A673 (cell line): ENCODE results near the gene NLGN3. TPM values are rescaled to one million over a fixed set of nuclear protein-coding genes. Genes with fewer than 3 reads are reported as not detected.

Experiments used
- BruUV-seq: library from RNA; stranded (reverse); fragments of 400-500 nt; replicated peaks from 2 replicates; lab custom pipeline; 2021; lab: Mats Ljungman, UMichigan
- CTCF ChIA-PET: fragments of 300-600 bp; sonication (Branson Sonifier 250); formaldehyde crosslinking; loops from one replicate; lab custom pipeline; 2022; ENCODE audit warnings: antibody characterized with exemption; lab: Charles Lee
- POLR2A ChIA-PET: fragments of 300-600 bp; sonication (Branson Sonifier 250); formaldehyde crosslinking; loops from one replicate; lab custom pipeline; 2022; ENCODE audit warnings: antibody characterized with exemption; ENCODE audit not compliant: low non-redundant PET; lab: Charles Lee
- DNase-seq: peaks from one replicate; pipeline ENCODE4 v3.0.0-alpha.2; 2015; ENCODE audit warnings: low spot score
- H3K27ac ChIP-seq: fragments of 200-600 bp; sonication (generic); 2 replicates; pipeline ENCODE4 v1.5.1; 2016; ENCODE audit warnings: mixed run types, low read depth, mild to moderate bottlenecking, mixed read lengths, antibody characterized with exemption, low read length; ENCODE audit not compliant: poor library complexity, severe bottlenecking
- H3K27me3 ChIP-seq: fragments of 200-600 bp; sonication (generic); replicated peaks from 2 replicates; pipeline ENCODE4 v1.6.1; 2017; ENCODE audit warnings: mixed run types, low read depth, mild to moderate bottlenecking, mixed read lengths, antibody characterized with exemption, low read length; ENCODE audit not compliant: insufficient read depth, poor library complexity
- H3K36me3 ChIP-seq: fragments of 200-600 bp; sonication (generic); 2 replicates; pipeline ENCODE4 v1.6.1; 2016; ENCODE audit warnings: mixed run types, mild to moderate bottlenecking, mixed read lengths, antibody characterized with exemption, low read length; ENCODE audit not compliant: insufficient read depth, poor library complexity, severe bottlenecking
- H3K4me1 ChIP-seq: fragments of 200-600 bp; sonication (generic); 2 replicates; pipeline ENCODE4 v1.6.1; 2017; ENCODE audit warnings: mixed run types, mild to moderate bottlenecking, mixed read lengths, antibody characterized with exemption, low read length; ENCODE audit not compliant: insufficient read depth, poor library complexity, severe bottlenecking
- H3K4me3 ChIP-seq: fragments of 200-600 bp; sonication (generic); 2 replicates; pipeline ENCODE4 v1.5.1; 2016; ENCODE audit warnings: low read depth, mixed run types, mild to moderate bottlenecking, mixed read lengths, low read length; ENCODE audit not compliant: poor library complexity, severe bottlenecking
- H3K9me3 ChIP-seq: fragments of 200-600 bp; sonication (generic); 2 replicates; pipeline ENCODE4 v1.6.1; 2016; ENCODE audit warnings: mixed run types, low read depth, mild to moderate bottlenecking, mixed read lengths, antibody characterized with exemption, low read length; ENCODE audit not compliant: poor library complexity, severe bottlenecking
- EZH2 ChIP-seq: fragments of 200-600 bp; sonication (generic); IDR thresholded peaks from 2 replicates; pipeline ENCODE4 v1.6.1; 2017; ENCODE audit warnings: borderline replicate concordance, low read depth, mild to moderate bottlenecking, mixed read lengths, antibody characterized with exemption, low read length; ENCODE audit not compliant: poor library complexity, severe bottlenecking
- intact Hi-C: fragments of 100-400 bp; cut with micrococcal nuclease; formaldehyde crosslinking; loops from one replicate; pipeline ENCODE4 v1.10.0; 2022; ENCODE audit not compliant: unreplicated experiment
- total RNA-seq: library from RNA; stranded (reverse); gene quantifications from 2 replicates; pipeline ENCODE4 v1.2.3, GENCODE V29; 2021
- TF ChIP-seq, protein P1 (sequence below): fragments of 300-800, 200-600 bp; sonication (generic); conservative IDR thresholded peaks from 2 replicates; pipeline ENCODE4 v1.5.1; 2017; ENCODE audit warnings: low read depth, mild to moderate bottlenecking, antibody characterized with exemption, low read length, moderate library complexity, mixed read lengths

NLGN3 gene
- total RNA-seq, 1 experiment from 2014 or later, result 1.2 TPM

- BruUV-seq, result no TSS peak
- DNase-seq, result no peak
Measured at GRCh38 chrX:71098951-71099506, 45.6 kb upstream of the NLGN3 start.

GRCh38 chrX:71099736-71100135 lies 44.9 kb upstream of the NLGN3 start:
- Histone ChIP-seq H3K9me3 (no peaks in the 10 kb centered on the region), H3K4me1 (peaks cover 11% of the 10 kb centered on the region), H3K4me3 (no peak overlapping the region), H3K27me3 (no peaks in the 10 kb centered on the region), H3K36me3 (no peaks in the 10 kb centered on the region), H3K27ac (no peak overlapping the region)
- no peak for DNase-seq
- no TSS peak for BruUV-seq
- TF ChIP-seq, protein P1, sequence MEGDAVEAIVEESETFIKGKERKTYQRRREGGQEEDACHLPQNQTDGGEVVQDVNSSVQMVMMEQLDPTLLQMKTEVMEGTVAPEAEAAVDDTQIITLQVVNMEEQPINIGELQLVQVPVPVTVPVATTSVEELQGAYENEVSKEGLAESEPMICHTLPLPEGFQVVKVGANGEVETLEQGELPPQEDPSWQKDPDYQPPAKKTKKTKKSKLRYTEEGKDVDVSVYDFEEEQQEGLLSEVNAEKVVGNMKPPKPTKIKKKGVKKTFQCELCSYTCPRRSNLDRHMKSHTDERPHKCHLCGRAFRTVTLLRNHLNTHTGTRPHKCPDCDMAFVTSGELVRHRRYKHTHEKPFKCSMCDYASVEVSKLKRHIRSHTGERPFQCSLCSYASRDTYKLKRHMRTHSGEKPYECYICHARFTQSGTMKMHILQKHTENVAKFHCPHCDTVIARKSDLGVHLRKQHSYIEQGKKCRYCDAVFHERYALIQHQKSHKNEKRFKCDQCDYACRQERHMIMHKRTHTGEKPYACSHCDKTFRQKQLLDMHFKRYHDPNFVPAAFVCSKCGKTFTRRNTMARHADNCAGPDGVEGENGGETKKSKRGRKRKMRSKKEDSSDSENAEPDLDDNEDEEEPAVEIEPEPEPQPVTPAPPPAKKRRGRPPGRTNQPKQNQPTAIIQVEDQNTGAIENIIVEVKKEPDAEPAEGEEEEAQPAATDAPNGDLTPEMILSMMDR, result no peak
- no peak for TF ChIP-seq EZH2
- ChIA-PET CTCF (no interaction called here), POLR2A (no interaction called here)
- intact Hi-C loops, result loop anchor here (5.0 kb wide), 1 partner anchor 78 kb away; no protein-coding TSS in a partner anchor

More at GRCh38 chrX:71098951-71099506, 45.6 kb upstream of the NLGN3 start:
- Histone ChIP-seq H3K27me3 (no peaks in the 10 kb centered on the region), H3K4me3 (no peak overlapping the region), H3K27ac (no peak overlapping the region), H3K4me1 (peaks cover 10% of the 10 kb centered on the region), H3K9me3 (no peaks in the 10 kb centered on the region), H3K36me3 (no peaks in the 10 kb centered on the region)
- ChIA-PET POLR2A (no interaction called here), CTCF (no interaction called here)
- TF ChIP-seq, protein P1, result no peak
- TF ChIP-seq EZH2, result no peak
- intact Hi-C loops, result loop anchor here (5.0 kb wide), 1 partner anchor 78 kb away; no protein-coding TSS in a partner anchor

DNA sequence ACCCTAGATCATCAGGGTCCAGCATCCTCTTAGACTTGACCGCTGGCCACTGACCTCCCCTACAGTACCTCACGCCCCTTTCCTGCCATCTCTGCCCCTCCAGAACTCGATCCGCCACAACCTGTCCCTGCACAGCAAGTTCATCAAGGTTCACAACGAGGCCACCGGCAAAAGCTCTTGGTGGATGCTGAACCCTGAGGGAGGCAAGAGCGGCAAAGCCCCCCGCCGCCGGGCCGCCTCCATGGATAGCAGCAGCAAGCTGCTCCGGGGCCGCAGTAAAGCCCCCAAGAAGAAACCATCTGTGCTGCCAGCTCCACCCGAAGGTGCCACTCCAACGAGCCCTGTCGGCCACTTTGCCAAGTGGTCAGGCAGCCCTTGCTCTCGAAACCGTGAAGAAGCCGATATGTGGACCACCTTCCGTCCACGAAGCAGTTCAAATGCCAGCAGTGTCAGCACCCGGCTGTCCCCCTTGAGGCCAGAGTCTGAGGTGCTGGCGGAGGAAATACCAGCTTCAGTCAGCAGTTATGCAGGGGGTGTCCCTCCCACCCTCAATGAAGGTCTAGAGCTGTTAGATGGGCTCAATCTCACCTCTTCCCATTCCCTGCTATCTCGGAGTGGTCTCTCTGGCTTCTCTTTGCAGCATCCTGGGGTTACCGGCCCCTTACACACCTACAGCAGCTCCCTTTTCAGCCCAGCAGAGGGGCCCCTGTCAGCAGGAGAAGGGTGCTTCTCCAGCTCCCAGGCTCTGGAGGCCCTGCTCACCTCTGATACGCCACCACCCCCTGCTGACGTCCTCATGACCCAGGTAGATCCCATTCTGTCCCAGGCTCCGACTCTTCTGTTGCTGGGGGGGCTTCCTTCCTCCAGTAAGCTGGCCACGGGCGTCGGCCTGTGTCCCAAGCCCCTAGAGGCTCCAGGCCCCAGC lies 43.8 kb upstream of the NLGN3 start:
- Histone ChIP-seq H3K36me3 (no peaks in the 10 kb centered on the region), H3K4me1 (peaks cover 11% of the 10 kb centered on the region), H3K9me3 (no peaks in the 10 kb centered on the region), H3K4me3 (no peak overlapping the region), H3K27me3 (no peaks in the 10 kb centered on the region), H3K27ac (no peak overlapping the region)
- BruUV-seq, result no TSS peak
- ChIA-PET CTCF (no interaction called here), POLR2A (interaction anchor here (0.6 kb wide), 1 partner anchor 18 kb away, joined by 6 read pairs; the partner anchor contains the start of gene MED12)
- DNase-seq, result no peak
- intact Hi-C loops, result no loop called here
- TF ChIP-seq, protein P1, result no peak
- TF ChIP-seq EZH2, result no peak
